ENCODE data around the gene FAM234B. TPM values are rescaled to one million over a fixed set of nuclear protein-coding genes. Genes with fewer than 3 reads are reported as not detected.
"Not testable (repeated sequence)": the region's sequence is repeated elsewhere in the genome, so short reads cannot be mapped to it uniquely, and the experiment has no call there.

FAM234B gene
- total RNA-seq, 2 experiments from 2014 or later = 4.7 to 5.0 TPM

GRCh38 chr12:13028825-13029570 is 15.2 kb upstream of the FAM234B start:
- CTCF ChIA-PET = no interaction called here
- no peak overlapping the region for H3K4me3 Mint-ChIP-seq
- H3K4me1 Mint-ChIP-seq = no peaks in the 10 kb centered on the region
- no peak overlapping the region for H3K27ac Mint-ChIP-seq
- H3K27me3 Mint-ChIP-seq = peaks cover 33% of the 10 kb centered on the region
- no peaks in the 10 kb centered on the region for H3K9me3 Mint-ChIP-seq (ENCODE audit: low read depth)
- DNase-seq (no peak), ATAC-seq (no peak)
- H3K36me3 Mint-ChIP-seq = no peaks in the 10 kb centered on the region

- H3K4me3 Mint-ChIP-seq = no peak overlapping the region
- CTCF ChIA-PET = no interaction called here
- H3K27ac Mint-ChIP-seq = no peak overlapping the region
- H3K9me3 Mint-ChIP-seq (ENCODE audit: low read depth) = no peaks in the 10 kb centered on the region
- H3K36me3 Mint-ChIP-seq = no peaks in the 10 kb centered on the region
- H3K27me3 Mint-ChIP-seq = peaks cover 27% of the 10 kb centered on the region
- DNase-seq (no peak), ATAC-seq (no peak)
- no peaks in the 10 kb centered on the region for H3K4me1 Mint-ChIP-seq
Observed at GRCh38 chr12:13030541-13031291, 13.5 kb upstream of the FAM234B start.

DNA sequence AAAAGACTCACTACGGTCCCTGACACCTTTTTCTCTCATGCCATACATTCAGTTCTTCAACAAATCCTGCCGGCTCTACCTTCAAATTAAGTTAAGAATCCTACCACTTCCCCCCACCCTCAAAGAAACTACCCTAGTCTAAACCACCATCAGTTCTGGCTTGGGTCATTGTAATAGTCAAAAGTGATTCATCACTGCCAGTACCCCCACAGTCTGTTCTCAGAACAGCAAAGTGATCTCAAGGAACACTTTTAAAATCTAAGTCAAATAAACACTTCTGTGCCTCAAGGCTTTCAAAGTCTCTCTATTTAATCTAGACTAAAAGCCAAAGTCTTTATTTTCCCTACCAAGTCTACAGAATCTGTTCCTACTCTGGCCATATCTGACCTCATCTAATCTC is 12.0 kb upstream of the FAM234B start:
- no peaks in the 10 kb centered on the region for H3K36me3 Mint-ChIP-seq
- H3K27ac Mint-ChIP-seq = no peak overlapping the region
- CTCF ChIA-PET = no interaction called here
- H3K9me3 Mint-ChIP-seq (ENCODE audit: low read depth) = no peaks in the 10 kb centered on the region
- DNase-seq = no peak
- H3K4me3 Mint-ChIP-seq = no peak overlapping the region
- H3K27me3 Mint-ChIP-seq = peaks cover 20% of the 10 kb centered on the region
- no peaks in the 10 kb centered on the region for H3K4me1 Mint-ChIP-seq
- ATAC-seq = no peak

- DNase-seq (no peak), ATAC-seq (no peak)
- H3K27me3 Mint-ChIP-seq = peaks cover 19% of the 10 kb centered on the region
- H3K4me1 Mint-ChIP-seq = no peaks in the 10 kb centered on the region
- CTCF ChIA-PET = interaction anchor here (1.7 kb wide), 1 partner anchor 178 kb away, joined by 3 read pairs; no protein-coding TSS in a partner anchor
- H3K9me3 Mint-ChIP-seq (ENCODE audit: low read depth) = no peaks in the 10 kb centered on the region
- no peak overlapping the region for H3K27ac Mint-ChIP-seq
- H3K36me3 Mint-ChIP-seq = no peaks in the 10 kb centered on the region
- H3K4me3 Mint-ChIP-seq = no peak overlapping the region
Observed at GRCh38 chr12:13033476-13033875, 10.7 kb upstream of the FAM234B start.

- H3K27me3 Mint-ChIP-seq = peaks cover 11% of the 10 kb centered on the region
- H3K4me3 Mint-ChIP-seq; H3K4me1 Mint-ChIP-seq; DNase-seq; H3K27ac Mint-ChIP-seq; ATAC-seq; H3K9me3 Mint-ChIP-seq (ENCODE audit: low read depth); H3K36me3 Mint-ChIP-seq: not testable (repeated sequence)
- CTCF ChIA-PET = interaction anchor here (0.6 to 1.7 kb wide), 4 partner anchors 13 to 207 kb away, joined by 3 read pairs; no protein-coding TSS in a partner anchor
Observed at GRCh38 chr12:13035335-13035734, 8.8 kb upstream of the FAM234B start.

DNA sequence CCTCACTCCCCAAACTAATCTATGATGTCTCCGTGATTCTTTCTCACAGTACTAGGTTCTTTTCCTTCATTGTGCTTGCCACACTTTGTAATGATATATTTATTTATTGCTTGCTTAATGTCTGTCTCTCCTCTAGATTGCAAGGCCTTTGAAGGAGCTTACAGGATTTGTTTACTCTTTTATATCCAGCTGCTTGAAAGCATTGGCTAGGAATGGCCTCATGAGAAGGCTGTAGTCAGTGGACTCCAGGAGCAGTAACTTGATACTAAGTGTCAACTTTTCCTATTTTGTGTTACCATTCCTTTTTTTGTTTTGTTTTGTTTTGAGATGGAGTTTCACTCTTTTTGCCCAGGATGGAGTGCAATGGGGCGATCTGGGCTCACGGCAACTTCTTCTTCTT is 7.3 kb upstream of the FAM234B start:
- H3K4me3 Mint-ChIP-seq = no peak overlapping the region
- no peak for ATAC-seq
- H3K27ac Mint-ChIP-seq = no peak overlapping the region
- DNase-seq = no peak
- peaks cover 23% of the 10 kb centered on the region for H3K27me3 Mint-ChIP-seq
- H3K9me3 Mint-ChIP-seq (ENCODE audit: low read depth) = no peaks in the 10 kb centered on the region
- CTCF ChIA-PET = no interaction called here
- H3K36me3 Mint-ChIP-seq = no peaks in the 10 kb centered on the region
- H3K4me1 Mint-ChIP-seq = no peaks in the 10 kb centered on the region

GRCh38 chr12:13038491-13039161 is 5.6 kb upstream of the FAM234B start:
- Mint-ChIP-seq H3K4me1 (peaks cover under 1% of the 10 kb centered on the region), H3K27ac (no peak overlapping the region), H3K9me3 (ENCODE audit: low read depth) (no peaks in the 10 kb centered on the region), H3K27me3 (peaks cover 34% of the 10 kb centered on the region), H3K36me3 (no peaks in the 10 kb centered on the region), H3K4me3 (no peak overlapping the region)
- ATAC-seq = no peak
- CTCF ChIA-PET = no interaction called here
- DNase-seq = no peak

- ATAC-seq (no peak), DNase-seq (no peak)
- Mint-ChIP-seq H3K4me3 (no peak overlapping the region), H3K36me3 (no peaks in the 10 kb centered on the region), H3K4me1 (peaks cover 6% of the 10 kb centered on the region), H3K27me3 (peaks cover 37% of the 10 kb centered on the region), H3K9me3 (ENCODE audit: low read depth) (no peaks in the 10 kb centered on the region), H3K27ac (no peak overlapping the region)
- CTCF ChIA-PET = no interaction called here
Observed at GRCh38 chr12:13039328-13039956, 4.7 kb upstream of the FAM234B start.

GRCh38 chr12:13041224-13041623 is 3.0 kb upstream of the FAM234B start:
- H3K36me3 Mint-ChIP-seq = no peaks in the 10 kb centered on the region
- H3K27ac Mint-ChIP-seq = no peak overlapping the region
- DNase-seq (no peak), ATAC-seq (no peak)
- CTCF ChIA-PET = no interaction called here
- H3K9me3 Mint-ChIP-seq (ENCODE audit: low read depth) = no peaks in the 10 kb centered on the region
- H3K27me3 Mint-ChIP-seq = peaks cover 37% of the 10 kb centered on the region
- H3K4me3 Mint-ChIP-seq = no peak overlapping the region
- peaks cover 16% of the 10 kb centered on the region for H3K4me1 Mint-ChIP-seq

GRCh38 chr12:13042666-13043230 is 1.4 kb upstream of the FAM234B start:
- Mint-ChIP-seq H3K27ac (no peak overlapping the region), H3K4me3 (peak overlapping the region; percentile 37), H3K27me3 (peaks cover 32% of the 10 kb centered on the region), H3K9me3 (ENCODE audit: low read depth) (no peaks in the 10 kb centered on the region), H3K36me3 (no peaks in the 10 kb centered on the region), H3K4me1 (peaks cover 20% of the 10 kb centered on the region)
- CTCF ChIA-PET = interaction anchor here (1.4 kb wide), 1 partner anchor 24 kb away, joined by 3 read pairs; no protein-coding TSS in a partner anchor
- no peak for ATAC-seq
- no peak for DNase-seq

- H3K9me3 Mint-ChIP-seq (ENCODE audit: low read depth) = peaks cover 3% of the 10 kb centered on the region
- peaks cover 23% of the 10 kb centered on the region for H3K4me1 Mint-ChIP-seq
- peaks cover 4% of the 10 kb centered on the region for H3K36me3 Mint-ChIP-seq
- peaks cover 28% of the 10 kb centered on the region for H3K27me3 Mint-ChIP-seq
- H3K4me3 Mint-ChIP-seq = peak overlapping the region; percentile 80
- ATAC-seq (no peak), DNase-seq (no peak)
- CTCF ChIA-PET = interaction anchor here (1.0 to 2.6 kb wide), 5 partner anchors 54 to 317 kb away, joined by 3 to 15 read pairs (median 7); no protein-coding TSS in a partner anchor
- H3K27ac Mint-ChIP-seq = peak overlapping the region; percentile 11
Observed at GRCh38 chr12:13044906-13045299, 722 bp downstream of the FAM234B start.

DNA sequence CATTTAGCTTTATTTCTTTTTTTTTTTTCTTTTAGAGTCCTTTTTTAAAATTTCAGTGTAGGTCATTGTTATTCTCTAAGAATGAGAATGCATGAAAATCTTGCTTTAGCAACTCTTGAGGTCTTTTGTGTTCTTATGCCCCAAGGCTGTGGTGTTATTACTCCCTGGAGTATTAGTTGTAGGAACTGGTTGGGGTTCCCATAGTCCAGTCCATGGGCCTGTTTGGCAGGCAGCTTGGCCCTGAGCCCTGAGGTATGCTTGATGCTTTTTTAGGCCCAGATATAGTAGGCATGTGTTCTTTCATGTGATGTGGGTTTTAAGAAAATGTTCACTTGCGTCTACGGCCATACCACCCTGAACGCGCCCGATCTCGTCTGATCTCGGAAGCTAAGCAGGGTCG is 1.6 kb downstream of the FAM234B start:
- CTCF ChIA-PET = interaction anchor here (0.9 to 2.6 kb wide), 4 partner anchors 23 to 316 kb away, joined by 3 to 15 read pairs (median 6); no protein-coding TSS in a partner anchor
- Mint-ChIP-seq H3K4me3 (no peak overlapping the region), H3K27me3 (peaks cover 21% of the 10 kb centered on the region), H3K27ac (no peak overlapping the region), H3K4me1 (peaks cover 23% of the 10 kb centered on the region), H3K36me3 (peaks cover 4% of the 10 kb centered on the region), H3K9me3 (ENCODE audit: low read depth) (peaks cover 3% of the 10 kb centered on the region)
- DNase-seq (no peak), ATAC-seq (no peak)

GRCh38 chr12:13046964-13047363 is 2.8 kb downstream of the FAM234B start:
- Mint-ChIP-seq H3K36me3 (peaks cover 4% of the 10 kb centered on the region), H3K9me3 (ENCODE audit: low read depth) (peaks cover 3% of the 10 kb centered on the region), H3K27ac (no peak overlapping the region), H3K4me1 (peaks cover 23% of the 10 kb centered on the region), H3K27me3 (peaks cover 14% of the 10 kb centered on the region), H3K4me3 (no peak overlapping the region)
- no peak for DNase-seq
- ATAC-seq = no peak
- CTCF ChIA-PET = interaction anchor here (0.9 kb wide), 1 partner anchor 22 kb away, joined by 3 read pairs; no protein-coding TSS in a partner anchor

All from activated CD8-positive, alpha-beta memory T cell treated with anti-CD3 and anti-CD28 coated beads, Interleukin-2, amount 10 ng/mL, durations not matched to agents 7 days and 5 days (primary cell).